ENCODE measurements around the gene TOPORS.

DNA sequence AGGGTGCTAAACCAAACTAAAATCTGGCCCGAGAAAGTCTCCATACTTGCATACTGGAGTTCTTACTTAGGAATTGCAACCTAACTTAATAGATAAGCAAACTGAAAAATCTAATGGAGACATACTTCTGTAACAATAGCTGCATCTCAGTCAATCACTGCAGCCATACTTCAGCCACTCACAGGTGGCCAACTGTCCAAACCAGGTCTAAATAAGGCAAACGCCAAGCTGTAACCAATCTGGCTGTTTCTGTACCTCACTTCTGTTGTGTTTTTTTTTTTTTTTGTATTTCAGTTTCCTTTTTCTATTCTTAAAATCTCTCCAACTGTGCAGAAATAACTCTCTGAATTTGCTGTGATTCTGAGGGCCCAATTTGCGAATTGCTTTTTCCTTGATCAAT, 24.9 kb upstream of the TOPORS start:
- TF ChIP-seq CHD2 (IDR thresholded peaks at IDR 0.05; ENCODE audit: low read length, partially characterized antibody) = no peak
- TF ChIP-seq, protein P1, sequence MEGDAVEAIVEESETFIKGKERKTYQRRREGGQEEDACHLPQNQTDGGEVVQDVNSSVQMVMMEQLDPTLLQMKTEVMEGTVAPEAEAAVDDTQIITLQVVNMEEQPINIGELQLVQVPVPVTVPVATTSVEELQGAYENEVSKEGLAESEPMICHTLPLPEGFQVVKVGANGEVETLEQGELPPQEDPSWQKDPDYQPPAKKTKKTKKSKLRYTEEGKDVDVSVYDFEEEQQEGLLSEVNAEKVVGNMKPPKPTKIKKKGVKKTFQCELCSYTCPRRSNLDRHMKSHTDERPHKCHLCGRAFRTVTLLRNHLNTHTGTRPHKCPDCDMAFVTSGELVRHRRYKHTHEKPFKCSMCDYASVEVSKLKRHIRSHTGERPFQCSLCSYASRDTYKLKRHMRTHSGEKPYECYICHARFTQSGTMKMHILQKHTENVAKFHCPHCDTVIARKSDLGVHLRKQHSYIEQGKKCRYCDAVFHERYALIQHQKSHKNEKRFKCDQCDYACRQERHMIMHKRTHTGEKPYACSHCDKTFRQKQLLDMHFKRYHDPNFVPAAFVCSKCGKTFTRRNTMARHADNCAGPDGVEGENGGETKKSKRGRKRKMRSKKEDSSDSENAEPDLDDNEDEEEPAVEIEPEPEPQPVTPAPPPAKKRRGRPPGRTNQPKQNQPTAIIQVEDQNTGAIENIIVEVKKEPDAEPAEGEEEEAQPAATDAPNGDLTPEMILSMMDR (IDR thresholded peaks at IDR 0.05) = no peak
- no peak for TF ChIP-seq YY1 (IDR thresholded peaks at IDR 0.05; ENCODE audit: low read depth)
- TF ChIP-seq ELF1 (IDR thresholded peaks at IDR 0.05) = no peak
- no peak for TF ChIP-seq RAD21 (IDR thresholded peaks at IDR 0.05; ENCODE audit: low read length)
- TF ChIP-seq MAX (IDR thresholded peaks at IDR 0.05; ENCODE audit: low read depth) = no peak
- no peak for TF ChIP-seq RFX5 (IDR thresholded peaks at IDR 0.05; ENCODE audit: low read length)
- TF ChIP-seq GABPA (IDR thresholded peaks at IDR 0.05; ENCODE audit: low read depth) = no peak
- no peak for TF ChIP-seq MXI1 (IDR thresholded peaks at IDR 0.05; ENCODE audit: low read depth, low read length)
- TF ChIP-seq TCF12 (IDR thresholded peaks at IDR 0.05) = no peak
- TF ChIP-seq SMC3 (IDR thresholded peaks at IDR 0.05; ENCODE audit: low read depth, low read length) = no peak
- no peak for TF ChIP-seq FOXM1 (IDR thresholded peaks at IDR 0.05; ENCODE audit: low read depth)

Data from SK-N-SH (cell line).